Stimulated activated CD4-positive, alpha-beta T cell treated with anti-CD3 and anti-CD28 coated beads, Interleukin-4, amount 100 ng/mL, for 24 hours (primary cell): ENCODE measurements around the gene ZMIZ1.

Source experiments
- DNase-seq: peaks from one replicate; pipeline ENCODE4 v3.0.0-alpha.2; 2020

The ZMIZ1 gene, protein sequence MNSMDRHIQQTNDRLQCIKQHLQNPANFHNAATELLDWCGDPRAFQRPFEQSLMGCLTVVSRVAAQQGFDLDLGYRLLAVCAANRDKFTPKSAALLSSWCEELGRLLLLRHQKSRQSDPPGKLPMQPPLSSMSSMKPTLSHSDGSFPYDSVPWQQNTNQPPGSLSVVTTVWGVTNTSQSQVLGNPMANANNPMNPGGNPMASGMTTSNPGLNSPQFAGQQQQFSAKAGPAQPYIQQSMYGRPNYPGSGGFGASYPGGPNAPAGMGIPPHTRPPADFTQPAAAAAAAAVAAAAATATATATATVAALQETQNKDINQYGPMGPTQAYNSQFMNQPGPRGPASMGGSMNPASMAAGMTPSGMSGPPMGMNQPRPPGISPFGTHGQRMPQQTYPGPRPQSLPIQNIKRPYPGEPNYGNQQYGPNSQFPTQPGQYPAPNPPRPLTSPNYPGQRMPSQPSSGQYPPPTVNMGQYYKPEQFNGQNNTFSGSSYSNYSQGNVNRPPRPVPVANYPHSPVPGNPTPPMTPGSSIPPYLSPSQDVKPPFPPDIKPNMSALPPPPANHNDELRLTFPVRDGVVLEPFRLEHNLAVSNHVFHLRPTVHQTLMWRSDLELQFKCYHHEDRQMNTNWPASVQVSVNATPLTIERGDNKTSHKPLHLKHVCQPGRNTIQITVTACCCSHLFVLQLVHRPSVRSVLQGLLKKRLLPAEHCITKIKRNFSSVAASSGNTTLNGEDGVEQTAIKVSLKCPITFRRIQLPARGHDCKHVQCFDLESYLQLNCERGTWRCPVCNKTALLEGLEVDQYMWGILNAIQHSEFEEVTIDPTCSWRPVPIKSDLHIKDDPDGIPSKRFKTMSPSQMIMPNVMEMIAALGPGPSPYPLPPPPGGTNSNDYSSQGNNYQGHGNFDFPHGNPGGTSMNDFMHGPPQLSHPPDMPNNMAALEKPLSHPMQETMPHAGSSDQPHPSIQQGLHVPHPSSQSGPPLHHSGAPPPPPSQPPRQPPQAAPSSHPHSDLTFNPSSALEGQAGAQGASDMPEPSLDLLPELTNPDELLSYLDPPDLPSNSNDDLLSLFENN

GRCh38 chr10:79068562-79069324, at the start of gene ZMIZ1:
ZMIZ1 (plus strand) TSS chr10:79068966; CDS start chr10:79201633, 132,667 bp downstream.
- DNase-seq = peak; percentile 83

DNA sequence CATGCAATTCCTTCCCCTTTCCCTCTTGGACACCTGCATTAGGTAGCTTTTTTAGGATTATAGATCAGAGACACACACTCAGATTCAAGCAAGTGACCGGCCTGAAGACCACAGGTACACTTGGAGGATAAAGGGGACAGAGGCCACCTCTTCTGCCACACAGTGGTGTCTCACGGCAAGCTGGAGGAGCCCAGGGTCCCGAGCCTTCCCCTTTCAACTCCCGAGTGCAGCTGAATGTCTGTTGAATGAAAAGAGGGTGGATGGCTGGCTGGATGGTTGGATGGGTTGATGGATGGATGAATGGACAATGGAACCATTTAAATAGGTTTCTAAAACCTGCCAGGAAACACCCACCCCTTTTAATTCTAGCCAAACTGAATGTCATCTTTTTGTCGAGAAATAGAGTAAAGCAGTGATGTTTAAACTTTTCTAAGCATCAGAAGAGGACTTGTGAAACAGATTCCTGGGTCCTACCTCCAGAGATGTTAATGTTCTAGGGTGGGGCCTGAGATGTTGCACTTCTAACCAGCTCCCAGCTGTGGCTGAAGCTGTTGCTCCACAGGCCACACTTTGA, 49.2 kb upstream of the ZMIZ1 start:
- DNase-seq = no peak

GRCh38 chr10:79020015-79020491, 48.7 kb upstream of the ZMIZ1 start:
- DNase-seq = no peak

DNA sequence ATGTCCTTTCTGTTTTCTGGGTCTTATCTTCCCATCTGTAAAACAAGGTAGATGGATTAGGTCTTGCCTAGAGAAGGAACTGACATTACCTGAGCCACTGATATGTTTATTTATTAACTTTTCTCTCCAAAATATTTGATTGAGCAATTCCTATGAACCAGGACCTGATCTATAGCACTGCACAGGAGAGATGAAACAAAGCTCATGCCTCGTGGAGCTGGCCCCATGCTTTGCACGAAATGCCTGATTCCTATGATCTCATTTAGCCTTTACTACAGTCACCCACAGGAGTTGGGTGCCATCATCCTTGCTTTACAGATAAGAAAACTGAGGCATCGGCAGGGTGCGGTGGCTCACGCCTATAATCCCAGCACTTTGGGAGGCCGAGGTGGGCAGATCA, 48.2 kb upstream of the ZMIZ1 start:
- no peak for DNase-seq

GRCh38 chr10:79021331-79021907, 47.3 kb upstream of the ZMIZ1 start:
- DNase-seq = no peak

DNA sequence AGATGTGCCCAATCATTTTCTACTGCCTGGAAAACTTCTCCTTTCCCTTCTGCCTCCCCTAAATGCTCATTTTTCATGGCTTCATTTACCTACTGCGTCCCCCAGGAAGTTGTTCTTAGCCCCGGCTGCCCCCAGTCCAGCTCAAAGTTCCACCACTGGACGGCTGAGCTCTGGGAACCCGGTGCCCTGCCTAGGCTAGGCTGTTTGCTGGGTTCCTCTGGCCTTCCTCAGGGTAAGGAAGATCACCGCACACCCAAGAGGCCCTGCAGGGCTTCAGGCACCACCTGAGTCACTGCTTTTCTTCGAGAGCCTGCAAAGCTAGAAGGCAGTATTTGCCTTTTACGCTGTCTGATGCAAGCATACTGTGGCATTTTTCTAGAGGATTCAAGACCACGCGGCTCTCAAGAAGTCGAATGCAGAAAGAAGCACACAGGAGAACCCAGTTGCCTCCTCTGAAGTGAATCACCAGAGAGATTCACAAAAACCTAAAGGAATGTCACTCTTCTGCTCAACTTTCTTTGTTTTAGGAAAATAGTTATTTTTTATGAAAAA, 46.7 kb upstream of the ZMIZ1 start:
- DNase-seq = no peak

DNA sequence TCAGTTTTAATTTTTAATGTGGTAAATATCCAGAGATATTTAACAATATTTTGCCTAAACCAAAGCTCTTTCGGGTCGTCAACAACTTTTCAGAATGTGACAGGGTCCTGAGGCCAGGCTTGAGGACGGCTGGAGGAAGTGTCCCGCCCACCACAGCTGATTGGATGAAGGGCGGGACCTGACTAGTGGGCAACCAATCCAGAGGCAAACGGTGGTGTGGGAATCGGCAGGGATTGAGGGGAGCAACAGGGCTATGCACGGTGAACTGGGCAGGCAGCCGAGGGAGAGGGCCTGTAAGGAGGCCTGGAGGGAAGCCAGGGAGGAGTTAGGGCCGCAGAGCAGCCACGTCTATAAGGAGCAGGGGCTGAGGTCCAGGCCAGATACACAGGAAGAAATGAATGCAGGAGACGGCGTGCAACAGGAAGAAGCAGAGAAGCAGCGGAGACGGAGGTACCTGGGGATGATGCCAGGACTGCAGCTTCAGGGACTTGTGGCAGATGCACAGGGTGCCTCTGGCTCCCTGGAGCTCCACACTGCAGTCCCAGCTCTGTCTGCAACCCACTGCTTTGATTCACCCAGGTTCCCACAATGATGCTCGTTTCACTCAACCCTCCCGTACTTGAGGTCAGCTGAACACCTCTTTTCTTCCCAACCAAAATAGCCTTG, 46.1 kb upstream of the ZMIZ1 start:
- no peak for DNase-seq

- no peak for DNase-seq
Measured at GRCh38 chr10:79023240-79024162, 45.3 kb upstream of the ZMIZ1 start.

- DNase-seq = no peak
Measured at GRCh38 chr10:79024296-79024695, 44.5 kb upstream of the ZMIZ1 start.

DNA sequence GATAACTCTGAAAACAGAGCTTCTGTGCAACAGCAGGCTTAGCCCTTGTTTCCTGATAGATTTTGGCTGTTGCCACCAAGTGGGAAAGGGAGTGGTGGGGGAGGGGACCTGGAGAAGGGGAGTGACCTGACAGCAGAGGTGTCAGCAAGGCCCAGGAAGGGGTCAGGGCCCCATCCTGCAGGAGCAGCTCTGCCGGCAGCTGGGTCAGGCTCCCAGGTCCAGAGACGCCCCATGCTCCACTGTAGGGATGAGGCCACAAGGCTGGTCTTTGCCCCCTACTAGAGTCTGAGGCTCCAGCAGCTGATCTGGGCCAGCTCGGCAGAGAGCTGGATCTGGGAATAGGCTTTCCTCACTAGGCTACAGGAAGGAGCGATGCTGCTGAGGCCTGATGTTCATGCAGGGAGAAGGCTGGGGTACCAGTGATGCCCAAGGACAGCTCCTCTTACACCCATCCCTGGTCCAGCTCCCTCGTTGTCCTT, 44.0 kb upstream of the ZMIZ1 start:
- DNase-seq = no peak

GRCh38 chr10:79025199-79025832, 43.5 kb upstream of the ZMIZ1 start:
- no peak for DNase-seq

DNA sequence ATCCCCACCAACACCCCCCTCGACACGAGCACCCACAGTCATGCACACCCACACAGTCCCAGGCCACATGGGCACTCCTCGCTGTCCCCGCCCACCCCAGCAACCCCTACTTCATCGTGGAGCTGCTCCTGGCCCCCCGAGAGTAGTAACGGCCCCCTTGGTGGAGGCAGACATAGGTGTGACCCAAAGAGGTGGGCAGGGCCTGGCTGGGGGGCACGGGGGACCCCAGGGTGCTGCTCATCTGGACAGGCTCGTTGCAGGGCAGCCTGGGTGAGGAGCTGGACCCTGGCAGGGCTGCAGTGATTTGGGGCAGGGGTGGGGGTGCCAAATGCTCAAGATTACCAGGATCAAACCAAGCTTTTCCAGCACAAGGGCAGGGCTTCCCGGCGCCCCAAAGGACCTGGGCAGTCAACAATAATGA, 42.4 kb upstream of the ZMIZ1 start:
- no peak for DNase-seq

DNA sequence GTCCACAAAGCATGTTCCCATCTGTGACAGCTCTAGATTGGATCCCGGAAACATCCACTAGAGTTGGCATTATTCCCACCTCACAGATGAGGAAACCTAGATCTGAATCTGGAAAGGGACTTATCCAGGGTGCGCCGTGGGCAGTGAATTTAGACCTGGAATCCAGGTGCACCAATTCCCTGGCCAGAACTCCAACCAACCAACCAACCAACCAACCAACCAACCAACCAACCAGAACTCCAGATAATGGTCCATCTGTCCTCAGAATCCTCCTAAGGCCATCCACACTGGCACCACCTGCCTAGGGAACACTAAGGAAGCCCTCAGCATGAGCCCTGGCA, 42.0 kb upstream of the ZMIZ1 start:
- no peak for DNase-seq

DNA sequence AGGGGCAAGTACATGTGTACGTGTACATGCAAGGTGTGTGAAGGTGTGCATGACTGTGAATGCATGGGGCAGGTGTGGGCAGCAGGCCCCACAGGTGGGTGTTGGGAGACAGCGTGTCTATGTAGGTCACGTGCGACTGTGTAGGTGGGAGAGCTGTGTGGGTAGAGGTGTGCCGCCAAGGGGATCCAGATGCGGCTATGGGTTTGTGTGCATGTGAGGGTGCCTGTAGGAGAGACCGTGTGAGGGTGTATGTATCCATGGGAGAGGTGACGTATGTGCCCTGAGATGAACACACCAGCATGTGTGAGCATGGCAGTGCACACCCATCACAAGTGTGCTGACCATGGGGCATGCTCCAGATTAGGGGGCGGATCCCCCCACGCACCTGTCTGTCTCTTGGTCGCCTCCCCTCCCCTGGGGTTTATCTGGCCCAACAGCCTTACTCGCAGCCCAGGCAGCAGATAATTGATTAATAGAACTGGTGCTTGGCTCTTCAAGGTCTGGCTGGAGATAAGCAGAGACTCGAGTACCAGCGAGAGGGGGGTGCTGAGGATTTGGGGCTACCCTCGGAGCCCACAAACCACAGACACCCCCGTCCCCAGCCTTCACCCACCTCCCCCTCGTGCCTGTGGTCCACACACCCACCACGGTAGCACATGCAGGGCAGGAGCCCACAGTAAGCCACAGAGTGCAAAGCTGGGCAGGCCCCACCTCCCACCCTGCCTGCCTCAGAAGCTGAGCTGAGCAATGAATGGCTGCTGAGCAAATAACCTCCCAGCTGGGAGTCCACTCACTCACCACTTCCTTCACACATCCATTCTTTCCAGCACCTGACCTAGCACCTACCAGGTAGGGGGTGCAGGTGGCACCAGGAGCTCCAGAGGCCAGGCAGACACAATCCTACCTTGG, 41.4 kb upstream of the ZMIZ1 start:
- peak; percentile 22 for DNase-seq

DNA sequence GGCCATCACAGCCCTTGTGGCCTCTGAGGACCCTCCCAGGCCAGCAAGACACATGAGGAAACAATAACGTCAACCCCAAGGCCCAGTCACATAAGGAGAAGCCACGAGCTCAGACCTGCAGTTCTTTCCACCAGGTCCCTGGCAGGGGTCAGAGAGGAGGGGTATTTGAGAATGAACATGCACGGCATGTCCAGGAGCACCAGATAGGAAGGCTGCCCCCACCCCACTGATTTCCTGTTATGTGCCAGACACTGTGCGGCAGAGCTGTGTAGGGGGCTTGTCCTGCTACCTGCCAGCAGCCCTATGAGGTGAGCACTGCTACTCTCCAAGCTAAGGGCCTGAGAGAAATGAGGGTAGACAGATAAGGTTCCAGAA, 40.7 kb upstream of the ZMIZ1 start:
- DNase-seq = no peak

GRCh38 chr10:79028451-79029010, 40.2 kb upstream of the ZMIZ1 start:
- DNase-seq = no peak

GRCh38 chr10:79029478-79030390, 39.0 kb upstream of the ZMIZ1 start:
- DNase-seq = no peak
